Adrenal gland (tissue), 5 donors: Measurements from ENCODE around the gene GAPVD1.

Source experiments
- POLR2A ChIP-seq, 2 donors: fragments of 450-650 bp; IDR thresholded peaks; one replicate each; pipeline ENCODE4 v1.6.1; 2017; ENCODE audit warnings: antibody characterized with exemption in 2 of 2, mild to moderate bottlenecking in 2 of 2, moderate library complexity in 1 of 2
- TF ChIP-seq, protein P1 (sequence below), 6 experiments: fragments of 450-650 bp in 4 of 6; fragments of 200-600 bp in 2 of 6; sonication (generic) in 1 of 6; IDR thresholded peaks; 1 replicate in 5 of 6; 2 replicates in 1 of 6; pipeline versions ENCODE4 v1.5.1 to v1.8.0; 2016 to 2021; ENCODE audit warnings: antibody characterized with exemption in 6 of 6, mild to moderate bottlenecking in 2 of 6, moderate library complexity in 1 of 6
- donor health status: DM: no; HTN: no; CAD: no.

DNA sequence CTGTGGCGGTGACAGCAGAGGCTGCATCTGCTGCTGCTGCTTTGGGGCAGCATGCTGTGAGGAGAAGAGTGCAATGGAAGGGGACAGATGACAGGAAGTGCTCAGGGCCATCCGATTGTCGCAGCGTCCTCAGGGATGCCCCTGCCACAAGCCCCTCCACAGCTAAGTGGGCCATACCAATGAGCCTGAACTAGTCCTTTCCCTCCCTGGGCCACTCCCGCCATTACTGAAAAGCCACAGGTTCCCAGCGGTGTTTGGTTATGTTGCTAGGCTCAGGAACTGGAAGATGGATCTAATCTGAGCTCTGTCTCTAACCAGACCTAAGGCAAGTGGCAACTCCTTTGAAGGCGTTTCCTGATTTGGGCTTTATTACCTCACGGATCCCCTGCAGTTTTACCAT, 109.2 kb downstream of the GAPVD1 start:
- TF ChIP-seq, protein P1, sequence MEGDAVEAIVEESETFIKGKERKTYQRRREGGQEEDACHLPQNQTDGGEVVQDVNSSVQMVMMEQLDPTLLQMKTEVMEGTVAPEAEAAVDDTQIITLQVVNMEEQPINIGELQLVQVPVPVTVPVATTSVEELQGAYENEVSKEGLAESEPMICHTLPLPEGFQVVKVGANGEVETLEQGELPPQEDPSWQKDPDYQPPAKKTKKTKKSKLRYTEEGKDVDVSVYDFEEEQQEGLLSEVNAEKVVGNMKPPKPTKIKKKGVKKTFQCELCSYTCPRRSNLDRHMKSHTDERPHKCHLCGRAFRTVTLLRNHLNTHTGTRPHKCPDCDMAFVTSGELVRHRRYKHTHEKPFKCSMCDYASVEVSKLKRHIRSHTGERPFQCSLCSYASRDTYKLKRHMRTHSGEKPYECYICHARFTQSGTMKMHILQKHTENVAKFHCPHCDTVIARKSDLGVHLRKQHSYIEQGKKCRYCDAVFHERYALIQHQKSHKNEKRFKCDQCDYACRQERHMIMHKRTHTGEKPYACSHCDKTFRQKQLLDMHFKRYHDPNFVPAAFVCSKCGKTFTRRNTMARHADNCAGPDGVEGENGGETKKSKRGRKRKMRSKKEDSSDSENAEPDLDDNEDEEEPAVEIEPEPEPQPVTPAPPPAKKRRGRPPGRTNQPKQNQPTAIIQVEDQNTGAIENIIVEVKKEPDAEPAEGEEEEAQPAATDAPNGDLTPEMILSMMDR (IDR thresholded peaks at IDR 0.05) = no peak
- no peak for TF ChIP-seq POLR2A (IDR thresholded peaks at IDR 0.05)
